Mesenchymal stem cell (in vitro differentiated cells and primary cell): ENCODE results near the gene NAA15.
"Not testable (repeated sequence)": the region's sequence is repeated elsewhere in the genome, so short reads cannot be mapped to it uniquely, and the experiment has no call there.

Experiments
- DNase-seq: peaks from one replicate; pipeline ENCODE4 v3.0.0-alpha.2; 2013
- H2AFZ ChIP-seq: one replicate; pipeline ENCODE4 v1.6.1; 2013; ENCODE audit warnings: low read depth, mild to moderate bottlenecking, control low read depth, inconsistent platforms, low read length, moderate library complexity
- H2AK5ac ChIP-seq: 2 replicates; pipeline ENCODE4 v1.6.1; 2013; ENCODE audit warnings: low read length, moderate library complexity, mild to moderate bottlenecking, inconsistent platforms; ENCODE audit not compliant: severe bottlenecking
- H2BK120ac ChIP-seq: one replicate; pipeline ENCODE4 v1.6.1; 2013; ENCODE audit warnings: low read depth, mild to moderate bottlenecking, inconsistent platforms, low read length, moderate library complexity
- H2BK12ac ChIP-seq, 2 experiments: one replicate each; pipeline ENCODE4 v1.6.1; 2013; ENCODE audit warnings: inconsistent platforms in 2 of 2, low read length in 2 of 2, mild to moderate bottlenecking in 2 of 2, moderate library complexity in 2 of 2, control low read depth in 1 of 2
- H2BK15ac ChIP-seq: one replicate; pipeline ENCODE4 v1.6.1; 2013; ENCODE audit warnings: mild to moderate bottlenecking, low read depth, inconsistent platforms; ENCODE audit not compliant: poor library complexity, severe bottlenecking
- H2BK5ac ChIP-seq: 2 replicates; pipeline ENCODE4 v1.6.1; 2013; ENCODE audit warnings: low read depth, mild to moderate bottlenecking, low read length, control low read depth, inconsistent platforms; ENCODE audit not compliant: poor library complexity, severe bottlenecking
- H3K14ac ChIP-seq, 2 experiments: one replicate each; pipeline ENCODE4 v1.6.1; 2013; ENCODE audit warnings: inconsistent platforms in 2 of 2, low read length in 2 of 2, control low read depth in 1 of 2, mild to moderate bottlenecking in 1 of 2, moderate library complexity in 1 of 2
- H3K18ac ChIP-seq, 2 experiments: one replicate each; pipeline ENCODE4 v1.6.1; 2013; ENCODE audit warnings: inconsistent platforms in 2 of 2, low read length in 2 of 2, control low read depth in 1 of 2, low read depth in 1 of 2, mild to moderate bottlenecking in 1 of 2
- H3K23ac ChIP-seq, 2 experiments: one replicate each; pipeline ENCODE4 v1.6.1; 2013; ENCODE audit warnings: inconsistent platforms in 2 of 2, low read length in 2 of 2, mild to moderate bottlenecking in 2 of 2, moderate library complexity in 2 of 2, control low read depth in 1 of 2
- H3K27ac ChIP-seq: 2 replicates; pipeline ENCODE4 v1.5.1; 2013; ENCODE audit warnings: mild to moderate bottlenecking, moderate library complexity, low read length, control low read depth, inconsistent platforms; ENCODE audit not compliant: poor library complexity, severe bottlenecking
- H3K27me3 ChIP-seq, 2 experiments: 2 replicates each; pipeline versions ENCODE4 v1.6.1 to v1.7.0; 2013; ENCODE audit warnings: low read length in 2 of 2, mild to moderate bottlenecking in 2 of 2, moderate library complexity in 2 of 2, control low read depth in 1 of 2, inconsistent platforms in 1 of 2; ENCODE audit not compliant: control insufficient read depth in 1 of 2, insufficient read depth in 1 of 2
- H3K36me3 ChIP-seq, 2 experiments: 2 replicates each; pipeline versions ENCODE4 v1.6.1 to v1.7.0; 2013; ENCODE audit warnings: low read length in 2 of 2, control low read depth in 1 of 2, inconsistent platforms in 1 of 2, low read depth in 1 of 2, mild to moderate bottlenecking in 1 of 2; ENCODE audit not compliant: insufficient read depth in 2 of 2, control insufficient read depth in 1 of 2
- H3K4ac ChIP-seq, 2 experiments: one replicate each; pipeline ENCODE4 v1.6.1; 2013; ENCODE audit warnings: inconsistent platforms in 2 of 2, low read length in 2 of 2, mild to moderate bottlenecking in 2 of 2, moderate library complexity in 2 of 2, control low read depth in 1 of 2, low read depth in 1 of 2
- H3K4me1 ChIP-seq: 2 replicates; pipeline ENCODE4 v1.6.1; 2013; ENCODE audit warnings: low read depth, low read length, control low read depth; ENCODE audit not compliant: control insufficient read depth, insufficient read depth
- H3K4me2 ChIP-seq: 2 replicates; pipeline ENCODE4 v1.6.1; 2013; ENCODE audit warnings: low read length, mild to moderate bottlenecking, inconsistent platforms; ENCODE audit not compliant: poor library complexity, severe bottlenecking
- H3K4me3 ChIP-seq, 2 experiments: 2 replicates each; pipeline versions ENCODE4 v1.5.1 to v1.7.0; 2013; ENCODE audit warnings: low read length in 2 of 2, mild to moderate bottlenecking in 2 of 2, control low read depth in 1 of 2, low read depth in 1 of 2; ENCODE audit not compliant: insufficient read depth in 1 of 2
- H3K79me1 ChIP-seq: replicated peaks from 2 replicates; pipeline ENCODE4 v1.6.1; 2013; ENCODE audit warnings: mild to moderate bottlenecking, control low read depth, low read length, inconsistent platforms; ENCODE audit not compliant: poor library complexity, severe bottlenecking
- H3K9ac ChIP-seq: 2 replicates; pipeline ENCODE4 v1.7.0; 2013; ENCODE audit warnings: mild to moderate bottlenecking, low read length, moderate library complexity
- H3K9me3 ChIP-seq: 2 replicates; pipeline ENCODE4 v1.7.0; 2013; ENCODE audit warnings: mild to moderate bottlenecking, low read length; ENCODE audit not compliant: control insufficient read depth
- H4K8ac ChIP-seq: one replicate; pipeline ENCODE4 v1.6.1; 2013; ENCODE audit warnings: inconsistent platforms, mild to moderate bottlenecking, low read length, moderate library complexity
- H4K91ac ChIP-seq: one replicate; pipeline ENCODE4 v1.6.1; 2013; ENCODE audit warnings: mild to moderate bottlenecking, low read length, inconsistent platforms
- WGBS: methylation state at CpG from one replicate; pipeline ENCODE4 v1.1.7; 2013; ENCODE audit warnings: mixed read lengths; 5-methylcytosine and 5-hydroxymethylcytosine counted together

Gene NAA15

GRCh38 chr4:139438141-139438540 lies 136.8 kb downstream of the NAA15 start:
- Histone ChIP-seq H3K9ac (no peak overlapping the region), H3K4me3 (no peak overlapping the region), H3K79me1 (peaks cover 13% of the 10 kb centered on the region), H2BK12ac (no peak overlapping the region), H3K27ac (no peak overlapping the region), H3K36me3 (peaks cover 7 to 40% of the 10 kb centered on the region in 2 experiments), H3K4me2 (no peak overlapping the region), H2BK5ac (no peak overlapping the region), H3K4ac (no peak overlapping the region), H4K91ac (no peak overlapping the region), H3K18ac (no peak overlapping the region), H4K8ac (no peak overlapping the region), H3K4me1 (peaks cover 2% of the 10 kb centered on the region), H3K27me3 (no peaks in the 10 kb centered on the region), H3K9me3 (peaks cover 31% of the 10 kb centered on the region), H2BK120ac (no peak overlapping the region), H3K14ac (no peak overlapping the region), H2AFZ (no peak overlapping the region), H2BK15ac (no peak overlapping the region), H2AK5ac (no peak overlapping the region), H3K23ac (no peak overlapping the region)
- DNase-seq: peak; percentile 51
- WGBS: 25% methylated on average over 2 of the region's 2 CpGs

- no peaks in the 10 kb centered on the region for H3K27me3 ChIP-seq
- no peak overlapping the region for H3K4me2 ChIP-seq
- no peak overlapping the region for H2AK5ac ChIP-seq
- H3K9ac ChIP-seq: no peak overlapping the region
- peaks cover 31% of the 10 kb centered on the region for H3K9me3 ChIP-seq
- H3K23ac ChIP-seq: no peak overlapping the region
- H2BK12ac ChIP-seq: no peak overlapping the region
- H2BK5ac ChIP-seq: no peak overlapping the region
- 96% methylated on average over 2 of the region's 4 CpGs for WGBS
- H3K4me3 ChIP-seq: no peak overlapping the region
- H4K8ac ChIP-seq: no peak overlapping the region
- no peak overlapping the region for H4K91ac ChIP-seq
- H2BK120ac ChIP-seq: no peak overlapping the region
- peaks cover 2% of the 10 kb centered on the region for H3K4me1 ChIP-seq
- H3K27ac ChIP-seq: peak overlapping the region; percentile 18
- no peak overlapping the region for H3K14ac ChIP-seq
- peaks cover 25% of the 10 kb centered on the region for H3K79me1 ChIP-seq
- H2BK15ac ChIP-seq: no peak overlapping the region
- no peak overlapping the region for H3K4ac ChIP-seq
- H3K18ac ChIP-seq: no peak overlapping the region
- DNase-seq: no peak
- no peak overlapping the region for H2AFZ ChIP-seq
- H3K36me3 ChIP-seq: peaks cover 7 to 43% of the 10 kb centered on the region in 2 experiments
These were observed 139.7 kb downstream of the NAA15 start for GRCh38 chr4:139441029-139441428.

GRCh38 chr4:139443661-139444060 lies 142.4 kb downstream of the NAA15 start:
- no peak overlapping the region for H4K91ac ChIP-seq

GRCh38 chr4:139444881-139445280 lies 143.6 kb downstream of the NAA15 start:
- not testable (repeated sequence) for H2BK15ac ChIP-seq, H3K9me3 ChIP-seq, H3K23ac ChIP-seq, H3K18ac ChIP-seq, H3K9ac ChIP-seq, H2AFZ ChIP-seq, H3K27me3 ChIP-seq, H3K14ac ChIP-seq, H3K4me1 ChIP-seq, H3K4me3 ChIP-seq, H2BK5ac ChIP-seq, H2AK5ac ChIP-seq, H4K8ac ChIP-seq, DNase-seq, H2BK12ac ChIP-seq, H3K4ac ChIP-seq, H2BK120ac ChIP-seq, H3K27ac ChIP-seq, H3K4me2 ChIP-seq, H4K91ac ChIP-seq
- peaks cover 32% of the 10 kb centered on the region for H3K79me1 ChIP-seq
- H3K36me3 ChIP-seq: peaks cover 0 to 19% of the 10 kb centered on the region in 2 experiments
- 63% methylated on average over 3 of the region's 3 CpGs for WGBS

More at GRCh38 chr4:139443661-139444060, 142.4 kb downstream of the NAA15 start:
- no peak overlapping the region for H2BK12ac ChIP-seq
- H4K8ac ChIP-seq: no peak overlapping the region
- peaks cover 9% of the 10 kb centered on the region for H3K9me3 ChIP-seq
- no peak overlapping the region for H3K14ac ChIP-seq
- H3K36me3 ChIP-seq: peaks cover 0 to 22% of the 10 kb centered on the region in 2 experiments
- peaks cover 28% of the 10 kb centered on the region for H3K79me1 ChIP-seq
- H3K4ac ChIP-seq: no peak overlapping the region
- no peak overlapping the region for H3K27ac ChIP-seq
- H3K27me3 ChIP-seq: no peaks in the 10 kb centered on the region
- H2AK5ac ChIP-seq: no peak overlapping the region
- no peak overlapping the region for H3K18ac ChIP-seq
- no peak overlapping the region for H3K4me2 ChIP-seq
- no peak overlapping the region for H2BK5ac ChIP-seq
- H2BK15ac ChIP-seq: no peak overlapping the region
- H2AFZ ChIP-seq: no peak overlapping the region
- H3K4me3 ChIP-seq: no peak overlapping the region
- no peak overlapping the region for H3K9ac ChIP-seq
- WGBS: 88% methylated on average over 6 of the region's 7 CpGs
- peaks cover 2% of the 10 kb centered on the region for H3K4me1 ChIP-seq
- no peak overlapping the region for H2BK120ac ChIP-seq
- DNase-seq: no peak
- H3K23ac ChIP-seq: no peak overlapping the region
